K562 (cell line): ENCODE results near the gene COQ4. TPM values are rescaled to one million over a fixed set of nuclear protein-coding genes. Genes with fewer than 3 reads are reported as not detected.

Experiments
- ATF6 ChIP-seq: sonication (generic); formaldehyde crosslinking; IDR thresholded peaks from 2 replicates; pipeline ENCODE4 v1.4.0; 2020; ENCODE audit warnings: mild to moderate bottlenecking, missing genetic modification reagents
- CBFA2T3 ChIP-seq: fragments of 450-650 bp; IDR thresholded peaks from 2 replicates; pipeline ENCODE4 v1.6.1; 2017
- CEBPZ ChIP-seq: fragments of 150-350 bp; IDR thresholded peaks from 2 replicates; pipeline ENCODE4 v1.6.1; 2014; ENCODE audit warnings: low read depth, mild to moderate bottlenecking, low read length, borderline replicate concordance
- CREB3 ChIP-seq: fragments of 450-650 bp; conservative IDR thresholded peaks from 2 replicates; pipeline ENCODE4 v1.6.1; 2016; ENCODE audit warnings: missing genetic modification characterization, low read depth, mild to moderate bottlenecking, missing compliant biosample characterization, moderate library complexity
- CREBBP ChIP-seq: IDR thresholded peaks from one replicate; pipeline ENCODE4 v1.6.1; 2012; ENCODE audit warnings: low read depth, mild to moderate bottlenecking, control low read depth, inconsistent platforms, low read length
- EP300 ChIP-seq: IDR thresholded peaks from 2 replicates; pipeline ENCODE4 v1.6.1; 2012; ENCODE audit warnings: low read length, improper control_type of control experiment
- ESRRB ChIP-seq: fragments of 250-450 bp; sonication (Bioruptor Pico); IDR thresholded peaks from 2 replicates; pipeline ENCODE4 v1.5.0; 2020; ENCODE audit warnings: mild to moderate bottlenecking, moderate library complexity, borderline replicate concordance
- HMBOX1 ChIP-seq: sonication (generic); IDR thresholded peaks from 2 replicates; pipeline ENCODE4 v1.6.1; 2016
- HNRNPUL1 ChIP-seq: fragments of 200-400 bp; formaldehyde crosslinking; IDR thresholded peaks from 2 replicates; pipeline ENCODE4 v1.6.1; 2017; ENCODE audit warnings: low read length
- ILF3 ChIP-seq: fragments of 450-650 bp; IDR thresholded peaks from 2 replicates; pipeline ENCODE4 v1.6.1; 2018; ENCODE audit warnings: antibody characterized with exemption, mild to moderate bottlenecking, moderate library complexity, borderline replicate concordance
- MCM7 ChIP-seq, 2 experiments: fragments of 450-650 bp; IDR thresholded peaks; 2 replicates each; pipeline ENCODE4 v1.6.1; 2016 to 2018
- MTF1 ChIP-seq: fragments of 250-450 bp; sonication (Bioruptor Pico); IDR thresholded peaks from 2 replicates; pipeline ENCODE4 v1.9.0; 2021; ENCODE audit warnings: moderate library complexity, mild to moderate bottlenecking, inconsistent platforms, borderline replicate concordance
- PRMT5 ChIP-seq: sonication (generic); formaldehyde crosslinking; IDR thresholded peaks from 2 replicates; pipeline ENCODE4 v1.5.0; 2020; ENCODE audit warnings: missing genetic modification reagents
- RAD51 ChIP-seq: fragments of 450-650 bp; IDR thresholded peaks from 2 replicates; pipeline ENCODE4 v1.7.1; 2016; ENCODE audit warnings: low read depth, mild to moderate bottlenecking, borderline replicate concordance
- SRF ChIP-seq, 2 experiments: fragments of 250-450, 450-650 bp in 1 of 2; sonication (Bioruptor Pico) in 1 of 2; sonication (generic) in 1 of 2; formaldehyde crosslinking; IDR thresholded peaks; 2 replicates each; pipeline versions ENCODE4 v1.5.0 to v1.5.1; 2020 to 2022; ENCODE audit warnings: mild to moderate bottlenecking in 1 of 2, missing genetic modification reagents in 1 of 2
- ZKSCAN3 ChIP-seq: fragments of 250-450 bp; sonication (Bioruptor Pico); IDR thresholded peaks from 2 replicates; pipeline ENCODE4 v1.4.0; 2020
- ZNF165 ChIP-seq: fragments of 250-450 bp; sonication (Bioruptor Pico); IDR thresholded peaks from 2 replicates; pipeline ENCODE4 v1.4.0; 2020; ENCODE audit warnings: borderline replicate concordance
- ZNF280A ChIP-seq: fragments of 450-650 bp; IDR thresholded peaks from 2 replicates; pipeline ENCODE4 v1.6.1; 2018; ENCODE audit warnings: mild to moderate bottlenecking, low read depth; ENCODE audit not compliant: partially characterized antibody
- ZNF354B ChIP-seq: fragments of 250-450 bp; sonication (Bioruptor Pico); IDR thresholded peaks from 2 replicates; pipeline ENCODE4 v1.4.0; 2020
- ZNF780A ChIP-seq: fragments of 250-450 bp; sonication (Bioruptor Pico); IDR thresholded peaks from 2 replicates; pipeline ENCODE4 v1.5.0; 2021; ENCODE audit warnings: mild to moderate bottlenecking
- polyA plus RNA-seq, 8 experiments: library from polyadenylated mRNA; depleted of rRNA in 4 of 8; stranded (reverse) in 5 of 8; unstranded in 3 of 8; fragments of >200 nt; fragmentation: Nextera tagmentation in 2 of 8; fragmentation: Illumina TruSeq in 1 of 8; extraction: Ambion mirVana in 2 of 8; extraction: Trizol in 1 of 8; gene quantifications; 2 replicates each; pipeline versions ENCODE4 v1.2.1 to v1.2.3, GENCODE V29; 2011 to 2014; ENCODE audit warnings: inconsistent platforms in 1 of 8, missing spikeins in 1 of 8
- total RNA-seq, 7 experiments: library from RNA; depleted of rRNA in 6 of 7; stranded (reverse); fragments of >200 nt in 6 of 7; fragmentation: Illumina TruSeq in 2 of 7; extraction: Trizol in 2 of 7; gene quantifications; 2 replicates each; pipeline versions ENCODE4 v1.2.1 to v1.2.3, GENCODE V29; 2011 to 2021; ENCODE audit warnings: low replicate concordance in 1 of 7

Gene COQ4
- total and polyA plus RNA-seq, 9 of the 15 experiments (the other 6 are each of a cell fraction or from before 2014, with no cell fraction given) = 9.1 to 135 (median 67.2) TPM

- TF ChIP-seq ZNF280A (no peak), PRMT5 (CRISPR knock-in tag) (no peak), ZNF165 (CRISPR knock-in tag) (peak; percentile 86), HMBOX1 (no peak), MCM7 (IDR thresholded peaks at IDR 0.05) (no peak), HNRNPUL1 (no peak), ILF3 (no peak), EP300 (no peak), SRF (CRISPR knock-in tag; IDR thresholded peaks at IDR 0.05) (no peak), CEBPZ (no peak), ZNF354B (CRISPR knock-in tag) (no peak), MTF1 (no peak; the same call in none of the 2 replicates), CBFA2T3 (no peak), CREB3 (tag) (no peak), ZKSCAN3 (CRISPR knock-in tag) (no peak), RAD51 (no peak), ZNF780A (CRISPR knock-in tag) (no peak), CREBBP (no peak), ATF6 (no peak), ESRRB (CRISPR knock-in tag) (no peak)
Measured at GRCh38 chr9:128275198-128276007, 47.2 kb upstream of the COQ4 start, which contains the start of gene GOLGA2 (continued).
